Measurements from ENCODE around the gene VAV2.

VAV2 gene

DNA sequence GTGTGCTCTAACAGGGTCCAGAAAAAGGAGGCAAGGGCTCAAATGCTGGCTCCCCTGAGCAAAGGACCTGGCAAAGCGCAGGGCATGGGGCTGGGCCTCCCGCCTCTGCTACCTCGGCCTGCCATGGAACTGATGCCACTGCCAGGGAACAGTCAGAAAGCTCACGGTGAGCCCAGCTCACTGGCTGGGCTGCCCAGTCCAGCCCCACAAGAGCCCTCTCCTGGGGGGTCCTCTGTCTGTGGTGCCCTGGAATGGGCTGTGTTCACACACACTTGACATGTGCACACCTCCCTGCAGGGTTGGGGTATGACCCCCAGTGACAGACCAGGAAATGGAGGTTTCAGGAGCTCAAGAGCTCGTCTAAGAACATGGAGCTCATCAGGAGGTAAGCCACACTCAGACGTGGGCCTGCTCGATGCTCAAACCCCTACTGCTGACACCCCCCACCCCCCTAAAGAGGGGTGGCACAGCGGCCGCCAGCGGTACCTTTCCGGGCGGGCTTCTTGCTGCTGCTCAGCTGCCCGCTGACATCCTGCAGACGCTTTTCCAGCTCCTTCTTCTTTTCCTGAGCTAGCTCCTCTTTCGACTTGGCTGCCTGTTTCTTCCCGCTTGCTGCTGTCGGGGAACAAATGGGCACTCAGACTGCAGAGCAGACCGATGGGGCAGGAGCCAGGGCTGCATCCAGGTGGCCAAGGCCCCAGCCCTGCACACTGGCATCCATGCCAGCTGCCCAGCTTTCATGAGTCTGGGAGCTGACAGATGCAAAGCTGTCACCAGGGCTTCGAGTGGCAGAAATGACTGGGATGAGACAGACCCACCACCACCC is 42.3 kb upstream of the VAV2 start:
- H3K36me3 ChIP-seq (ENCODE audit: control insufficient read depth, insufficient read depth, low read length): peaks cover 97% of the 10 kb centered on the region
- H3K4me3 ChIP-seq (ENCODE audit: extremely low read depth, insufficient read depth, low read length, poor library complexity, severe bottlenecking): no peak overlapping the region
- H3K9me3 ChIP-seq (ENCODE audit: control insufficient read depth, low read length): no peaks in the 10 kb centered on the region
- no peaks in the 10 kb centered on the region for H3K4me1 ChIP-seq (ENCODE audit: control insufficient read depth, insufficient read depth, low read length, poor library complexity, severe bottlenecking)
- H3K27ac ChIP-seq (ENCODE audit: low read depth, low read length, severe bottlenecking): no peak overlapping the region
- 97% methylated on average over 17 to 18 of the region's 19 CpGs for WGBS, 2 experiments (ENCODE audit: insufficient coverage in 2 of 2)

DNA sequence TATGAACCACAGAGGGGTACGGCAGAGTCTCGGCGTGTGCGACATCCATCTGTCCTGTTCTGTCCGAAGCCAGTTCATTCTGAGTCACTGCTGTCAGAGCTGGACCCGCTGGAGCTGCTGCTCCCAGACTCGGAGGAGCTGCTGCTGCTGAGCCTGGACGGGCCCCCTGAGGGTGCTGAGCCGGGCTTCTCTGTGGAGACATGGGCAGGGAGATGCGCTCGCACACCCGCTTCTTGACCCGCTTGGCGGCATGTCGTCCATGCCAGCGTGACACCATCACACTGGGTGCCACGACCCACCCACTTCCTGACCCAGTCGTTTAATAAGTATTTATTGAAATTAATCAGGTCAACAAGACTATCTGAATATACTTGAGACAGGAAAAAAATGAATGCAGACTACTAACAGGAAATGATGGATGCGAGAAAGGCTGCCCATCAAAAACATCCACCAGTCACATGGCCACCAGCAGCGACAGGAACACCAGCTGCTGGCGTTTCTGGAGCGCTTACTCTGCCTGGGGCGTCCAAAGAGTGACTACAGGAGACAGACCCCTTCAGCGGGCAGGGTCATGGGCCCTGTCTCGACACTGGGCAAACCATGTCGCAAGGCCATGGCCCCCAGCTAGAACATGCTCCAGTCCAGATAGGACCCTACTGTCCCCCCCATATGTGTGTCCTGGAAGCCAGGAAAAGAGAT is 41.5 kb upstream of the VAV2 start:
- WGBS, 2 experiments (ENCODE audit: insufficient coverage in 2 of 2): 94 to 97% methylated on average over 18 to 21 of the region's 26 CpGs
- no peaks in the 10 kb centered on the region for H3K4me1 ChIP-seq (ENCODE audit: control insufficient read depth, insufficient read depth, low read length, poor library complexity, severe bottlenecking)
- H3K36me3 ChIP-seq (ENCODE audit: control insufficient read depth, insufficient read depth, low read length): peaks cover 92% of the 10 kb centered on the region
- H3K9me3 ChIP-seq (ENCODE audit: control insufficient read depth, low read length): no peaks in the 10 kb centered on the region
- H3K4me3 ChIP-seq (ENCODE audit: extremely low read depth, insufficient read depth, low read length, poor library complexity, severe bottlenecking): no peak overlapping the region
- no peak overlapping the region for H3K27ac ChIP-seq (ENCODE audit: low read depth, low read length, severe bottlenecking)

DNA sequence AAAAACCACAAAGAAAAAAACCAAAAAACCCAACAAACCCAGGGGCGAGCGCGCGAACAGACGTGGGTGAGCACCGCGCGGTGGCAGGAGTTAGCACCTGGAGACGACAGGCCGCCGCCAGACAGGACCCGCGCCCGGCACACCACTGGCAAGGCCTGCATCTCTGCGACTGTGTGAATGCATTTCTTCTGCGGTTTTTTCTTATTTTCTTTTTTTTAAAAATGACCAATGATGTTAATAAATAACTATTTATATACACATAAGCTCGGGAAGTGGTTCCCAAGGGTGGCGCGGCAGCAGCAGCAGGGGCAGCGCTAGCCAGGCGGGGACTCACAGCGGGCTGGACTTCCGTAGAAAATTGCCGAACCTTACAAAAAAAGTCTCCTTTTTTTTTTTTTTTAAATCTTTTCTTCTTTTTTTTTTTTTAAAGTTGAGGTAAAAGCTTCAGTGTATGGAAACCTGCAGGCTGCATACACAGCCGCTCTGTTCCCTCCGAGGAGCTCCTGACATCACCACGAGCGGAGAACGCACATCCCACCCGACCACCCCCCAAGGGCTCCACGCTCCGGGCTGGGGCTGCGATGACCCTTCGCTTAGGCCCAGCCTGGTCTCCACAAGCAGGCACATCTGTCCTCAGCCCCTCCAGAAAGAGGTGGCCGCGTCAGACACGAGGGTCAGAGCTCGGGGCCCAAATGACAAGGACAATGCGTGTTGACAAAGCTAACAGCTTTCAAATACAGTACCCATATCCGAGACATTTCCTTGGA is 40.5 kb upstream of the VAV2 start:
- Histone ChIP-seq H3K36me3 (ENCODE audit: control insufficient read depth, insufficient read depth, low read length) (peaks cover 87% of the 10 kb centered on the region), H3K4me3 (ENCODE audit: extremely low read depth, insufficient read depth, low read length, poor library complexity, severe bottlenecking) (no peak overlapping the region), H3K27ac (ENCODE audit: low read depth, low read length, severe bottlenecking) (no peak overlapping the region), H3K9me3 (ENCODE audit: control insufficient read depth, low read length) (no peaks in the 10 kb centered on the region), H3K4me1 (ENCODE audit: control insufficient read depth, insufficient read depth, low read length, poor library complexity, severe bottlenecking) (no peaks in the 10 kb centered on the region)
- WGBS, 2 experiments (ENCODE audit: insufficient coverage in 2 of 2): 96% methylated on average over 28 of the region's 40 CpGs

DNA sequence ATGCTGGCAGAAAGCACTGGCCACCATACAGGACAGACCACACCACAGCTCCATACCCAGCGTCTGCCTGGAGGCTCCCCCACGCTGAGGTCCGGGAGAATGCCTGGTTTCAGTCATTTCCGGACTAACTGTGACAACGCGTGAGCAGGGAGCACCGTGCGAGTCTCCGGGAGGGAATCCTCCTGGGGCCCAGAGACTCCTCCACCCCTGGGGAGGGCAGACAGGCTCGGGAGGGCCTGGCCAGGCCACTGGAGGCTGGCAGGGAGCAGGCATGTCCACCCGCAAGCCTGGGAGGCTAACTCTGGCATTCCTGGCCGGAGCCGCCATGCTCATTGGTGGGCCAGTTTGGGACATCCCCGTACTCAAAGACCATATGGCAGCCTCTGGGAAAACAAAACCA is 39.7 kb upstream of the VAV2 start:
- WGBS, 2 experiments (ENCODE audit: insufficient coverage in 2 of 2): 96% methylated on average over 11 to 13 of the region's 14 CpGs
- peaks cover 87% of the 10 kb centered on the region for H3K36me3 ChIP-seq (ENCODE audit: control insufficient read depth, insufficient read depth, low read length)
- H3K9me3 ChIP-seq (ENCODE audit: control insufficient read depth, low read length): no peaks in the 10 kb centered on the region
- H3K4me1 ChIP-seq (ENCODE audit: control insufficient read depth, insufficient read depth, low read length, poor library complexity, severe bottlenecking): no peaks in the 10 kb centered on the region
- H3K4me3 ChIP-seq (ENCODE audit: extremely low read depth, insufficient read depth, low read length, poor library complexity, severe bottlenecking): no peak overlapping the region
- no peak overlapping the region for H3K27ac ChIP-seq (ENCODE audit: low read depth, low read length, severe bottlenecking)

DNA sequence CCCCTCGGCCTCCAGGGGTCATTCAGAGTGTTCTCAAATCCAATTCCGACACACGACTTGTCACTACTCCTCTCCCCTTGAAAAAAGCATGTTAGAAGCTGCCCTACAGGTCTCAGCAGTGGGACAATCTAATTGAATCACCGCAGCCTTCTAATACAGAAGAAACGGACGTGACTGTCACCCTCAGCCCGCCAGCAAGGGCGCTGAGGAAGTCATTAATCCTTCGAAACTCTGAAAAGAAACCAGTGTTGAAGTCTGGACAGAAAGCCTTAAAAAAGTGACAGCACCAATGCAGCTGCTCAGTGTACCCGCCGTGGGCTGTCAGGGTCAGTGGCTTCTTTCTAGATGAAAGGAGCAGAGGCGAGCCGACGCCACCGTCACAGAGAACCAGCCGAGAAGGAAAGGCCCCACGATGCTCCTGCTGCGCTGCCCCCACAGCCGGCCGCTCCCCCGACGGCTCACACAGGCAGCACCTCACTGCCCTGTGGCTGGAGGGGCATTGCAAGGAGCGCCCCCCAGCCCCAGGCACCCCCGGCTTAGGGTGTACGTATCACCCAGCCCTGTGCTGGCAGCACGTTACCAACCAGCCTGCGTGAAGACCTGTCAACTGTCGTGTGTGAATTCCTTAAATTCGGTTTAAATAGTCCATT is 38.8 kb upstream of the VAV2 start:
- Histone ChIP-seq H3K9me3 (ENCODE audit: control insufficient read depth, low read length) (no peaks in the 10 kb centered on the region), H3K4me1 (ENCODE audit: control insufficient read depth, insufficient read depth, low read length, poor library complexity, severe bottlenecking) (peaks cover 8% of the 10 kb centered on the region), H3K27ac (ENCODE audit: low read depth, low read length, severe bottlenecking) (no peak overlapping the region), H3K4me3 (ENCODE audit: extremely low read depth, insufficient read depth, low read length, poor library complexity, severe bottlenecking) (no peak overlapping the region), H3K36me3 (ENCODE audit: control insufficient read depth, insufficient read depth, low read length) (peaks cover 81% of the 10 kb centered on the region)
- 91 to 96% methylated on average over 29 of the region's 29 CpGs for WGBS, 2 experiments (ENCODE audit: insufficient coverage in 2 of 2)

DNA sequence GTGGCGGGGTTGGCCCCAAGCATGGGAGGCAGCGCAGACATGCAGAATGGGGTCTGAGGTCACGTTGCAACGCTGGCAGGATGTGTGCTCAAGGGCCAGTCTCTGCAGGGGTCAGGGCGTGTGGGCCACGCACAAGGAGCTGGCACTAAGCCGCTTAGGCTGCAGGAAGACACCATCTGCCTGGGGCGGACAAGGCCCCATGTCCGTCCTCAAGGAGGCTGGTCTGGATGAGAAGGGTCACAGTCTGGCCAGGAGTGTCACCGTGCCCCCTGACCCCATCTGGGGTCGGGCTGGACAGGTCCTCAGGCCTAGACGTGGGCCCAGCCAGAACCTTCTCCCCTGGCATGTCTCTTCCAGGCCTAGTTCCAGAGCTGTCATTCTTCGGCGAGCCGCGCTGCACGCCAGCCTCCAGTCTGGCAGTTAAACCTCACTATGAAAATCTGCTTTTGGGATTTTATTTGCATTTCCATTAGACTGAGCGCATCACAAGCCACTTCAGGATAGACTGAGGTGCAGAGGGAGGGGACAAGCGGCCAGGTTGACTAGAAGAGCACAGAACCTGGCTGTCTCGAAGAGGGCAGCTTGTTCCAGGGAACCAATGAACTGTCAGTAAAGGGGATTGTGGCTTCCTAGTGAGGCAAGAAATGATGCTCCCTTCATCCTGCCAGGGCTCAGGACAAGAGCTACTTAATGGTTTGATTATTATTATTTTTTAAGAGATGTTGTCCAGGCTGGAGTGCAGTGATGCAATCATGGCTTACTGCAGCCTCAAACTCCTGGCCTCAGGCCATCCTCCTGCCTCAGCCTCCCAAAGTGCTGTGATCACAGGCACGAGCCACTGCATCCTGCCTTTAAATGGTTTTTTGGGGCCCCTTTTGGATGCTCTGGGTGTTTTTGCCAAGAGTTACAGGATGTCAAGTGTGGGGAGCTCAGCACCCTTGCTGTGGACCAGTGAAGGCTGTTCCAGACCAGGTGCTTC is 37.4 kb upstream of the VAV2 start:
- no peak overlapping the region for H3K27ac ChIP-seq (ENCODE audit: low read depth, low read length, severe bottlenecking)
- peaks cover 68% of the 10 kb centered on the region for H3K36me3 ChIP-seq (ENCODE audit: control insufficient read depth, insufficient read depth, low read length)
- no peaks in the 10 kb centered on the region for H3K9me3 ChIP-seq (ENCODE audit: control insufficient read depth, low read length)
- H3K4me1 ChIP-seq (ENCODE audit: control insufficient read depth, insufficient read depth, low read length, poor library complexity, severe bottlenecking): peaks cover 8% of the 10 kb centered on the region
- H3K4me3 ChIP-seq (ENCODE audit: extremely low read depth, insufficient read depth, low read length, poor library complexity, severe bottlenecking): no peak overlapping the region
- WGBS, 2 experiments (ENCODE audit: insufficient coverage in 2 of 2): 95 to 97% methylated on average over 19 to 20 of the region's 21 CpGs

DNA sequence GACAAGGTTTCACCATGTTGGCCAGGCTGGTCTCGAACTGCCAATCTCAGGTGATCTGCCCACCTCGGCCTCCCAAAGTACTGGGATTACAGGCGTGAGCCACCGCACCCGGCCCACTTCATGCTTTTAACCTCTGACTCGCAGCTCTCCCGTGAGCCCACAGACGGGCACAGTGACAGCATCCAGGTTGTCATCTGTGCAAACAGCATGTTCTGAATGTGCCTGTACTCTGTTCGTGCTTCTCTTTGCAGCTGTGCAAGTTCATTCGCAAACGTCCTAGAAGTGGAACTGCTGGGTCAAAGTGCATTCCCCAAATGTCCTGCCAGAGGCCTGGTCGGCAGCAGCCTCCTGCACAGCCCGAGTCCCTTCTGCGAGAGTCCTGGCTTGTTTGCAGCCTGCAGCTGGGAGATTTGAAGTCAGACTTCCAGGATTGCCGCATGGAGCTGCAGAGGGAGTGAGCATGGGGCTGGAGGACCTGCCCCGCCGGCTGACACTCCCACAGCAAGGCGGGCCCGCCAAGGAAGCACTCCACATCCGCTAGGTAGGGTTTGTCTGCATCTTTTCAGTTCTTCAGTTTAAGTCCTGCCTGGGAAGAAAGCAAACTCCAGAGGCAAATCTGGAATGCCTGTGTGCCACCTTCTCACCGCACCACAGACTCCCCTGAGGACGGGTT is 36.6 kb upstream of the VAV2 start:
- no peak overlapping the region for H3K27ac ChIP-seq (ENCODE audit: low read depth, low read length, severe bottlenecking)
- H3K4me1 ChIP-seq (ENCODE audit: control insufficient read depth, insufficient read depth, low read length, poor library complexity, severe bottlenecking): peaks cover 8% of the 10 kb centered on the region
- no peaks in the 10 kb centered on the region for H3K9me3 ChIP-seq (ENCODE audit: control insufficient read depth, low read length)
- H3K36me3 ChIP-seq (ENCODE audit: control insufficient read depth, insufficient read depth, low read length): peaks cover 59% of the 10 kb centered on the region
- WGBS, 2 experiments (ENCODE audit: insufficient coverage in 2 of 2): 96 to 97% methylated on average over 21 to 22 of the region's 22 CpGs
- no peak overlapping the region for H3K4me3 ChIP-seq (ENCODE audit: extremely low read depth, insufficient read depth, low read length, poor library complexity, severe bottlenecking)

DNA sequence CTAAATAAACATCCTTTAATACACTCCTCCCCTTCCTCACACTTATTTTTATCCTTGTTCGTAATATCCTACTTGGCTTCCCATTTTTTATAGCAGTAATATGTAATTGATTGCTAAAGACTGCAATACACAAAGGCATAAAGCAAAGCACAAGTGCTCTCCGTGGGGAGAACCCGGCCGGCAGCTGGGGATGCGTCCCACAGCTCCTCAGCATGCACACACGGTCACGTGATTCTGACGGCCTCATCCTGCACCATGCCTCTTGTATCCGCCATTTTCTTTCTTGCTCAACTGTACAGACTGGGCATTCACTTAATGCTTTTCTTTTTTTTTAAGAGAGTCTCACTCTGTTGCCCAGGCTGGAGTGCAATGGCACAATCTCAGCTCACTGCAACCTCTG is 36.0 kb upstream of the VAV2 start:
- Histone ChIP-seq H3K4me3 (ENCODE audit: extremely low read depth, insufficient read depth, low read length, poor library complexity, severe bottlenecking) (no peak overlapping the region), H3K9me3 (ENCODE audit: control insufficient read depth, low read length) (no peaks in the 10 kb centered on the region), H3K27ac (ENCODE audit: low read depth, low read length, severe bottlenecking) (no peak overlapping the region), H3K4me1 (ENCODE audit: control insufficient read depth, insufficient read depth, low read length, poor library complexity, severe bottlenecking) (peaks cover 8% of the 10 kb centered on the region), H3K36me3 (ENCODE audit: control insufficient read depth, insufficient read depth, low read length) (peaks cover 53% of the 10 kb centered on the region)
- 97 to 99% methylated on average over 8 to 9 of the region's 9 CpGs for WGBS, 2 experiments (ENCODE audit: insufficient coverage in 2 of 2)

DNA sequence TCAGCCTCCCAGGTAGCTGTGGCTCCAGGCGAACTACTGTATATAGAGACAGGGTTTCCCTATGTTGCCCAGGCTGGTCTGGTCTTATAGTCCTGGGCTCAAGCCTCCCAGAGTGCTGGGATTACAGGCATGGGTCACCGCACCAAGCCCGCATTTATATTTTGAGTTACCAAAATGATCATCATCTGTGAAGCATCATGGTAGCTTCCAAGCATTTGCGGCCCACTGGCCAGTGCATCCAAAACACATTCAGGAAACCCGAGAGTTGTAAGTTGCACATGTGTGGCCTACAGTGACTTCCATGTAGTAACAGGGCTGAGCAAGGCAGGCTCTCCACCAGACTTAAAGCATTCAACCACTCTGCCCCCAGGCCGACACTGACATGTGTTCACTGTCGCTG is 35.4 kb upstream of the VAV2 start:
- Histone ChIP-seq H3K36me3 (ENCODE audit: control insufficient read depth, insufficient read depth, low read length) (peaks cover 48% of the 10 kb centered on the region), H3K27ac (ENCODE audit: low read depth, low read length, severe bottlenecking) (no peak overlapping the region), H3K4me1 (ENCODE audit: control insufficient read depth, insufficient read depth, low read length, poor library complexity, severe bottlenecking) (peaks cover 8% of the 10 kb centered on the region), H3K9me3 (ENCODE audit: control insufficient read depth, low read length) (no peaks in the 10 kb centered on the region), H3K4me3 (ENCODE audit: extremely low read depth, insufficient read depth, low read length, poor library complexity, severe bottlenecking) (no peak overlapping the region)
- 92 to 98% methylated on average over 6 to 7 of the region's 7 CpGs for WGBS, 2 experiments (ENCODE audit: insufficient coverage in 2 of 2)

Data from mesodermal cell (in vitro differentiated cells).